NCI-H128 (cell line): ENCODE results near the gene CHN1.

Source experiments
- DNase-seq: peaks from one replicate; lab custom pipeline; 2025; ENCODE audit not compliant: unreplicated experiment; lab: John Stamatoyannopoulos, UW

Gene CHN1

GRCh38 chr2:174833737-174834136, 171.4 kb downstream of the CHN1 start:
- DNase-seq: no peak

GRCh38 chr2:174830561-174830960, 174.6 kb downstream of the CHN1 start:
- DNase-seq: no peak

DNA sequence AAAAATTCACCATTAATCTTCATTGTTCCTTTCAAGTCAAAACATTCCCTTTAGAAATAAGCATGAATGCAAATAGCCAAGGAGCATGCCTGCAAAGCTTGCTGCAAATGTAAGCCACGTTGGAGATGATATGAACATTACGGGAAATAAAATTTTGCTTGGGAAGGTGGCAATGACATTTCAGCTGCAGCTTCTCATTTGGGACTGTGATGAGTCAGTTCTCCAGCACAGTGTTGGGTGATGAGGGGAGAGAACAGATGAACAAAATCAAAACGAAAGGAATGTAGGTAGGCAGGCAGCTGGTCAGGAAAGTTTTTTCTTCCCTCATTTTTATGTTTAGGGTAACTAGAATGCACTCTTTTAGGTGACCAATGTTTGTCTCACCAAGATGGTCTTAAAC, 175.6 kb downstream of the CHN1 start:
- DNase-seq: no peak

DNA sequence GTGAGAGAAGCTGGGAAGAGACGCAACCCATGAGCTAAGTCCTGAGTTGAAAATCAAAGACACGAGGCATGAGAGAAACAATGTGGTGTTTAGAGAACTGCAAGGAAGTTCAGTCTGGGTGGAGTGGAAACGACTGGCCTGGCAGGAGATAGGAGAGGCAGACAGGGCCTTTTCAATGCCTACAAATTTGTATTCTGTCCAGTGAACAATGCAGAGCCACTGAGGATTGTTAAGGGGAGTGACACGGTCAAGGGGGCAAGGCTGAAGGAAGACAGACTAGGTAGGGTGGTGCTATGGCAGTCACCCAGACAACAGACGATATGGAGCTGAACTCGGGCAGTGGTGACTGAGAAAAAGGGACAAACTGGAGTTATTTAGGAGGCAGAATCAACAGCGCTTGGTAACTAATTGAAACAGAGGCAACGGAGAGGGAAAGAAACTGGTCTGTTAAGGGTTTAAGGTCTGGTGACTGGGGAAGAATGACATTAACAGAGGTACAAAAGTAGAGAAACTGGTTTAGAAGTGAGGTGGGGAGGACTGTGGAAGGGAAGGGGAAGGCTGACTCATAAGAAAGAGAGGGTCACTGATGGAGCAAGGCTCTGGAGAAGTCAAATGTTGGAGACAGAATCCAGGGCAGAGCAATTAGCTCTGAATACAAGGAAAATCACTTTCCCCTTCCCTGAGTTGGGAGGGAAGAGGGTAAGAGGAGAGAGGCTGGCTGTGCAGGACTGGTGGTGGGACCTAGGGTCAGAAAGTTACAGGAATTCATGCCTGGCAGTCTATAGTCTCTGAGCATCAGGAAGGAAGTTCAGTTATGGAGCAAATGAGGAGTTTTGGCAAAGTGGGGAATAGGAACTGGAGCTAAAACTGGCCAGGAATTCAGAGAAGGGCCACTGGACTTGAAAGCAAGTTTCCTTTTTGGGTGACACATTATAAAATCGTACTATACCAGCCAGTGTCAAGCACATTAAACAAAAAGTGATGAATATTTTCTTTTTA, 177.5 kb downstream of the CHN1 start:
- no peak for DNase-seq

DNA sequence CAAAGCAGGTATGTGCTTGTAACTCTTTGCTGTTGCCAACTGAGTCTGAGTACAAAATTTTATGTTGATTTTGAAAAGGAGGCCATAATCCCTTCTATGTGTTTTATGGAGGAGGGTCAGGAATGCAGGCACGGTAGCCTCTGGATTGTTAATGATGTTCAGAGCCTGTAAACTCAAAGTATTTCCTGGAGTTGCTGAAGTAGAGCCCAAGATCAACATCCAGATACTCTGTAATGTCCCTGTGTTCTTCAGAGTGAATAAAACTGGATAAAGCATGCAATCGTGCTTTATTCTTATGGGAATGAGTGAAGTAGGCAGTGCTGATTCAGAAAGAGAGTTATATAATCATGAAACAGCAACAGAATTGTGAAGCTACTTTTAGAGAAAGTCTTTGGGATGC, 179.1 kb downstream of the CHN1 start:
- DNase-seq: no peak

DNA sequence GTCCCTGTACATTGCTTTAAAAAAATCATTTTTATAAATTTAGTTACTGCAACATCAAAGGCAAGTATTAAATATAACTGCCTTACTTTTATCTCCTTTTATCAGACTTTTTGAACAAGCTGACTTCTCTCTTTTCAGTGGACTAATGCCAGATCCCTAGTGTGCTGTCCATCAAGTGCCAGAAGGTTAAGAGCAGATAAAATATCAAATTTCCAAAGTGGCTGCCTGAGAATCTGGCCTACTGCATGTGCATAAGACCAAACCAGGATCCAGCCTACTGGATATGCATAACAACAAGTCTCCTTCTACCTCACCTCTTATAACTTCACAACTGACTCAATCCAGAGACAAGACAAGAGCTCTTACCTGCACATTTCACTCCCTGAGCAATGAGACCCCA, 181.1 kb downstream of the CHN1 start:
- DNase-seq: no peak

GRCh38 chr2:174821628-174822027, 183.6 kb downstream of the CHN1 start:
- DNase-seq: no peak

DNA sequence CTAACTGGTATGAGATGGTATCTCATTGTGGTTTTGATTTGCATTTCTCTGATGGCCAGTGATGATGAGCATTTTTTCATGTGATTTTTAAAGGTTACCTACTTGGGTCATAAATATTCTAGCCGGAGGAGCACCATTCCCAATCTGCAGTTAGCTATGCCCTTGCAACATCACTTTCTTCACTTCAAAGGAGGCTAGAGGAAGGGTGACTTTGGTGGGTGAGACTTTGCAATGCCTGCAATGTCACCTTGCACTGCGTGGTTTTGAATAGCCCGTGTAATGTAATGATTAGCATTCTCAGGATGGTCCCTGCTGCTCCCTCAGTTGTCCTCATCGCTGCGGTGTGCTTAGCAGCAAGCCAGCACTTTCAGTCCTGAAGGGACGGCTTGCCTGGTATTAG, 184.8 kb downstream of the CHN1 start:
- DNase-seq: no peak

- no peak for DNase-seq
Measured at GRCh38 chr2:174815526-174815925, 189.7 kb downstream of the CHN1 start.

- no peak for DNase-seq
Measured at GRCh38 chr2:174812037-174812436, 193.1 kb downstream of the CHN1 start.

DNA sequence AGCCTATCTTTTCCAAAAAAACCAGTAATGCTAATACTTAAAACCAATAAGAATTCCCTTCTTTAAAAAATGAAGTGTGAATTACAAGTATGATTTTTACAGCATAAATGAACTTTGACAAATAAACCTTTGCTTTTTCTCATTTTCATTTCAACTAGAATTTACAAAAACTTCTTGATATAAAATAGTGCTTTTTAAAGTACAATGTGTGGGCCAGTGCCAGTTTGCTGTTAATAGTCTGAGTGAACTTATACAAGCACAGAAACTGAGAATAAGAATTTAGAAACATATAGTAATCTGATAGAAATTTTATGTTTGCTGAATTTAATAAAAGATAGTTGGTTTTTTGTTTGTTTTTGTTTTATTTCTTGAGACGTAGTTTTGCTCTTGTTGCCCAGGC, 197.2 kb downstream of the CHN1 start:
- no peak for DNase-seq

GRCh38 chr2:174805803-174806202, 199.4 kb downstream of the CHN1 start:
- no peak for DNase-seq

DNA sequence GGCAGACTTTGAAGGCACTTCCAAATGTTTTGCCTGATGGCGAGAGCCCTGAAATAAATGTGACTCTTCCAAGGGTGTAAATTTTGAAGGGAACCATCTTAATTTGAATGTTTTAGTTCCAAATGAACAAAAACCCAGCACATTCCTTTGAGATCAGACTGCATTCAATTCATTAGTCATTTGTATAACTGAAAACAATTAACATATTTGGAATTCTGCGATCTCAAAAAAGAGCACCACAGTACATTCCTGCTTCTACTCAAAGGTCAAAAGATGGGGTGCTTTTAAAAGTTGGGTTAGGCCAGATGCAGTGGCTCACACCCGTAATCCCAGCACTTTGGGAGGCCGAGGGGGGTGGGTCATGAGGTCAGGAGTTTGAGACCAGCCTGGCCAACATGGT, 202.7 kb downstream of the CHN1 start:
- DNase-seq: no peak

DNA sequence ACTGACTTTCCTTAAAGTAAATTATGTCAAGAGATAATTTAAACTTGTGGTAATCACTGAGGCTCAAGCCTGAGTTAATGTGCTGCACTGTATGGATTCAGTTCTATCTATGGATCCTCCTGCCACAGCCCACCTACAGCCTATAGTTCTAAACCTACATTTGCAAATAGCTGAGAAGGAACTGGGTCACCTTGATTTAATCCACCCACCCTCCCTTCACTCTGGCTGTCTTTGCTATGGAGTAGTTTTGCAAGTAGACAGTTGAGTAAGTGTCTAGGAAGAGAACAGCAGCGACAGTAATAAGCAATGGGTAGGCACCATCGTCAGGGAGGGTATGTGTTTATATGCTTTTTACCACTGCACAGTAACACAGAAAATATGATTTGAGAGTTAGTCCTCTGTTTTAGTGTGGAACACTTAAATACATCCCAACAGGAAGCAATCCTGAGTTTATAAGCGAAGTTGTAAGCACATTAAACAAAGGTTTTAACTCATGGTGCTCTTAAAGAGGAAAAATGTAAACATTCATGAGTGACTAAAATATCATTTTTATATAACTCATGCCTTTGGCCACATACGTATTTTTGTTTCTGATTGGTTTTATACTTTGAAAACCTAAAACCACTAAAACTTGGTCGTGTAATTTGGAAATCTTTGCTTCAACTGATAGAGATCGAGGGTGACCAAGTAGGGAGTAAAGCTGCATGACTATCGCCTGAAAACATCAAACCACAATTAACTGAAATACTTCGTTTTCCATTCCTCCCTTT, 204.6 kb downstream of the CHN1 start:
- no peak for DNase-seq

DNA sequence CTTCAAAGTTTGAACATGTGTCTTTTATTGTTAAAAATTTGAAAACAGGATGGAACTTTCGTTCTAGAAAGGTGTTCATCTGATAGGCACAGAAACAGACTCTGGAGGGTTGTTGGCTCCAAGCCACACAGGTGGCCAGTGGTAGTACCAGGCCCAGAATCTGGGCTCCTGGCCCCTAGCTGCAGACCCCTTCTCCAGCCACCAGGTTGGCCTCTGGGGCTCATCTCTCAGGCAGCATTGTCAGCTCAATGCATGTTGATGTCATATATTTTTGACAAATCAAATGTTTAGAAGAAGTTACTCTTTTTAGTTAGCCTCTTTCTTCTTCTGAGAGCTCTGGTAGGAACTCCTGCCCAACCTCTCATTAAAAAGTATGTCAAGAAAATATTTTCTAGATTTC, 206.4 kb downstream of the CHN1 start:
- no peak for DNase-seq

GRCh38 chr2:174797781-174798276, 207.4 kb downstream of the CHN1 start:
- no peak for DNase-seq

DNA sequence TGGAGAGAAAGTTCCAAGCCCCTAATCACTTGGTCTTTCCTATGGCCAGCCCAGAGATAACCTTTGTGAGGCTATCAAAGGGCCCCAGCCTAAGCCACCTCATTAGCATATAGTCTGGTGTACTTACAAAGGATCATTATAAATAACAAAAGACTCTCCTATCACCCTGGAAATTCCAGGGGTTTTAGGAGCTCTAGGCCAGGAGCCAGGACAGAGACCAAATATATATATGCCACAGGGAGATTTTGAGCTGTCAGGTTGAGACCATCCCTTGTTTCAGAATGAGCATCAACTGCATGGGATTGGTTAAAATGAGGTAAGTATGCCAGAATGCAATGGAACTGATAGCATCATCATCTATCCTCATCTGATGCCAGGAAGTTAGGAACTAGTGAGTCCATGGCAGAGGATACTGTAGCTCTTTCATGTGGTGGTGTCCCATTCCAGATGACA, 208.8 kb downstream of the CHN1 start:
- no peak for DNase-seq

- no peak for DNase-seq
Measured at GRCh38 chr2:174794851-174795374, 210.3 kb downstream of the CHN1 start.

DNA sequence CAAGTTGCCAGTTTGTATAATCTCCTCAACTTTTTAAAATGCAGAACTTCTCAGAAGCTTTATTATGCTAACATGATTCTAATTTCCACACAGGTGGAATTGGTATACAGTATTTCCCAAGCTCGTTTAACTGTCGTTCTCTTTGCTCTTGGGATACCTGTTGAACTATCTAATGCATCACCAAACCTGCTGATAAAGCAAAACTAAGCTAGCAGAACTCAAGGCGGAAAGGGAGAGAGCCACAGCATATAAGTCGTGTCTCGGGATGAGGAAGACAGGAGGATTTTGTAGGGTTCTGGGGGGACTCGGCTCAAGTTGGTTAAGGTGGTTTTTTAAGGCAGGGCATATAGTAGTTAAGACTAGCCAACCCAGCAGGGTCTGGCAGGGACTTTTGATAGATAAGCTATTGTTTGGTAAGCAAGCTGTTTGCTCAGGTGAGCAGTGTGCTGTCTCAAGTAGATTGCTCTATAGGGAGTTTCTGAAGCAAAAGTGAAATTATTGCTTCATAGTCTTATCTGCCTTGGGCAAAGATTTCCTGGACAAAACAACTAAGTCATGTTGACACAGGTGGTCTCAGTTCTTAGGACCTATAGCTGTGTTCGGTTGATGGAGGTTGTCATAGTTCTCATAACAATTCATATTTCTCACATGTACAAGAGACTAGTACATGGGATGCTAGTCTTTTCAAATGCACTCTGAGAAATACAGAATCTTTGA, 212.7 kb downstream of the CHN1 start:
- DNase-seq: no peak

DNA sequence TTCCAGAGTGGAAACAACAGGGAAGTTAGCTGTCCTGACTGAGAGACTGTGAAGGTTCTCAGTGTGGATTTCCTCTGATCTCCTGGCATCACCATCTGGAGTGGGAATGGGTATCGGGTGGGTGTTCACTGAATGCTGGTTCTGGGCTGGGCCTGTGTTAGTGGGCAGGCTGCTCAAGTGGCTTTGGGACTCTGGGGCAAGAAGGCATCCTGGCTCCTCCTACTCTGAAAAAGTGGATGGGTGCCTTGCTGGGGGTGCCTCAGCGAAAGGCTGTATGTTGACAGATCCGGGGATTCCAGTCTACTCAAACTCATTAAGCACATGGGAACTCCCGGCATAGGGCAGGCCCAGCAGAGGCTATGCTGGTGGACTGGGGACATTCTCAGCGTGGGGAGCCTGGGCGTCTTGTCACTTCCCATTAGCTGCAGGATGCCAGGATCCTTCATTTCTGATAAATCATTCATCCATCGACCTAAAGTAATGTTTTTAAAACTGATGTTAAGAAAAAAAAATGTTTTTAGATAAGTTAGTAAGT, 213.4 kb downstream of the CHN1 start:
- no peak for DNase-seq

GRCh38 chr2:174791020-174791419, 214.2 kb downstream of the CHN1 start:
- no peak for DNase-seq
